ENCODE results near the gene KDM2A.
"Not testable (repeated sequence)": the region's sequence is repeated elsewhere in the genome, so short reads cannot be mapped to it uniquely, and the experiment has no call there.

The KDM2A gene

DNA sequence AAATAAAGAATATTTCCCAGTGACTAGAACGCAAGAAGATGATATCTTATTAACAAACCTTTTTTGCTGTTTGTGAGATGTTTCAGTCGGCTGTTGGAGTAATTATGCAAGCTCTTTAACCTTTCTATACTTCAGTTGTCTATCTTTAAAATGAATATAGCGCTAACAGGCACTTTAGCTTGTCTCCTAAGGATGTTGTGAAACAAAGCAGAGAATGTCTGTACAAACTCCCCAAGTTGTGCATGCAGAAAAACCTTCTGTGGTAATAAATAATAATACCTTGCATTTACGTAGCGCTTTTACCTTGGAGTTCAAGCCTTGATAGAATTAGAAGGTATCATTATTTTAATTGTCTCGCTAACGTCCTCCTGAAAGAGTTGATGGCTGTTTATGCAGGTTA lies 1.9 kb upstream of the KDM2A start:
- H3K4me3 ChIP-seq (ENCODE audit: low read depth, low read length): peak overlapping the region; percentile 59; the same call in 1 of the 2 replicates
- TF ChIP-seq CTCF (IDR thresholded peaks at IDR 0.05; ENCODE audit: low read depth, low read length, missing control alignments): no peak
- no peak for DNase-seq (ENCODE audit: low read depth)

- no peak for DNase-seq (ENCODE audit: low read depth)
- peak overlapping the region; percentile 59 for H3K4me3 ChIP-seq (ENCODE audit: low read depth, low read length)
- TF ChIP-seq CTCF (IDR thresholded peaks at IDR 0.05; ENCODE audit: low read depth, low read length, missing control alignments): no peak
Observed at GRCh38 chr11:67117672-67118180, 1.3 kb upstream of the KDM2A start.

DNA sequence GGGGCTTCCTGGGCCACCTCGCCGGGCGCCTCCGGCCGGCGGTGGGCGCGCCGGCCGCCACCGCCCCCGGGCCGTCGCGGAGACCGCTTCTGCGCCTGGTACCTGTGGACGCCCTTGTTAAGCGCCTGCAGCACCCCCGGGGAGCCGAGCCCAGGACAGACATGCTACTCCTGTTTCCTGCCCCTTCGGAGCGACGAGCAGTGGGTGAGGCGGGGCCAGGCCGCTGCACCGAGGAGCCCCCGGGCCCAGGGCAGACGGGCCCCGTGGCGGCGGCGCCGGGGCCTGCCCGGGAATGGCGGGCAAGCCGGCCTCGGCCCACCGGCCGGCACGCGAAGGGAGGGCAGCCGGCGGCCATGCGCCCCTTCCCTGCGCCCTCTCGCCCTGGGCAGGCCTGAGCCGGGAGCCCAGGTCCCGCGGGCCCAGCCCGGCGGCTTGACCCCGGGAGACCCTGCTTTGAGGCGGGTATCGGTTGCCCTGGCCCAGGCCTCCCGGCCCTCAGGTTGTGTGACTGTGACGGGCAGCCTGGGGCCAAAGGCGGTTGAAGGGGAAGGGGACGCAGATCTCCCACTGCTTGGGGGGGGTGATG lies 789 bp upstream of the KDM2A start:
- TF ChIP-seq CTCF (IDR thresholded peaks at IDR 0.05; ENCODE audit: low read depth, low read length, missing control alignments): no peak
- peak overlapping the region; percentile 59 for H3K4me3 ChIP-seq (ENCODE audit: low read depth, low read length)
- no peak for DNase-seq (ENCODE audit: low read depth)

- no peak for DNase-seq (ENCODE audit: low read depth)
- peak overlapping the region; percentile 80 for H3K4me3 ChIP-seq (ENCODE audit: low read depth, low read length)
- TF ChIP-seq CTCF (IDR thresholded peaks at IDR 0.05; ENCODE audit: low read depth, low read length, missing control alignments): peak; percentile 6
Observed at GRCh38 chr11:67119585-67120391, 725 bp downstream of the KDM2A start.

- DNase-seq (ENCODE audit: low read depth): no peak
- peak overlapping the region; percentile 80 for H3K4me3 ChIP-seq (ENCODE audit: low read depth, low read length)
- TF ChIP-seq CTCF (IDR thresholded peaks at IDR 0.05; ENCODE audit: low read depth, low read length, missing control alignments): no peak
Observed at GRCh38 chr11:67120456-67120855, 1.4 kb downstream of the KDM2A start.

DNA sequence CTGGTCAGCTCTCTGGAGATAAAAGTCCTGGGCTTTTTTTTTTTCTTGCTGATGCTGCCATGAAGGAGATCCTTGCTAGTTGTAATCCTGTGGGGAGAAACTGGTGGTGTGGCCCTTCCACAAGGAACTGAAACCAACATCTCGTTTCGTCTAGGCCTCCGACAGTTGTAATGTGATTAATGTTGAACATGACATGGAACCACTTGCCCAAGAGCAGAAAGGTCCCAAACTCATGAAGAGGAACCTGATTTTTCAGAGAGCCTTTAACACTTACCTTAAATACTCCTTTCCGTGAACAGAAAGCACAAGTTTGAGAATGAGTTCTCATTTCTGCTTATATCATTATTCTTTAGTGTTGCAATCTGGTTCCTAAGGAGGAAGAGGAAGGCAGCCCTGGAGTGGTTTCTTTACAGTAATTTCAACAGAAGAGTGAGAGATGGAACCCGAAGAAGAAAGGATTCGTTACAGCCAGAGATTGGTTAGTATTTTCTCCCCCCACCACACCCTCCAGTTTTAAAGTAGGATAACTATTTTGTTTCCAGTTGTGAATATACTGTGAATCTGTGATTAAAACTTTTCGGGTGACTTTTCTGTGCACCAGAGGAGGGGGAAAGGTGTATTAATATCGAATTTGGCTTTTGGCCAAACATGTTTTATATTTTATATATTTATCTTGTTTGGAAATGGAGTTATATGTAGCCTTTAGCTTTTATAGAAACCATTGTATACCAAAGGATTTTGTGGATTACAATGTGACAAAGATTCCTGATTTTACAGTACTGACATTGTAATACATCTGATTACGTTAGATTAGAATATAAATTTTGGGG lies 2.0 kb downstream of the KDM2A start:
- peak overlapping the region; percentile 80 for H3K4me3 ChIP-seq (ENCODE audit: low read depth, low read length)
- TF ChIP-seq CTCF (IDR thresholded peaks at IDR 0.05; ENCODE audit: low read depth, low read length, missing control alignments): no peak
- DNase-seq (ENCODE audit: low read depth): peak; percentile 82

DNA sequence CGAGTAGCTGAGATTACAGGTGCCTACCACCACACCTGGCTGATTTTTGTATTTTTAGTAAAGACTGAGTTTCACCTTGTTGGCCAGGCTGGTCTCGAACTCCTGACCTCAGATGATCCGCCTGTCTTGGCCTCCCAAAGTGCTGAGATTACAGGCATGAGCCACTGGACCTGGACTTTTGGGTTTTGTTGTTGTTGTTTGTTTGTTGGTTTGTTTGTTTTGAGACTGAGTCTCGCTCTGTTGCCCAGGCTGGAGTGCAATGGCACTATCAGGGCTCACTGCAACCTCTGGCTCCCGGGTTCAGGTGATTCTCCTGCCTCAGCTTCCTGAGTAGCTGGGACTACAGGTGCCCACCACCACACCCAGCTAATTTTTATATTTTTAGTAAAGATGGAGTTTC lies 4.7 kb downstream of the KDM2A start:
- not testable (repeated sequence) for H3K4me3 ChIP-seq (ENCODE audit: low read depth, low read length); DNase-seq (ENCODE audit: low read depth)

GRCh38 chr11:67126243-67126642 lies 7.2 kb downstream of the KDM2A start:
- not testable (repeated sequence) for DNase-seq (ENCODE audit: low read depth); H3K4me3 ChIP-seq (ENCODE audit: low read depth, low read length)

Measured in GM12864 (cell line).